B cell (primary cell): Measurements from ENCODE around the gene ANKRD42.

Experiments
- CTCF ChIP-seq: fragments of 200-600 bp; IDR thresholded peaks from one replicate; pipeline ENCODE4 v1.8.0; 2022; ENCODE audit warnings: antibody characterized with exemption, mild to moderate bottlenecking
- EZH2 ChIP-seq: IDR thresholded peaks from 2 replicates; pipeline ENCODE4 v1.6.1; 2012; ENCODE audit warnings: borderline replicate concordance, low read depth, mild to moderate bottlenecking, moderate library complexity, low read length; ENCODE audit not compliant: insufficient read depth, poor library complexity, severe bottlenecking

GRCh38 chr11:83151274-83151977 is 42.1 kb upstream of the ANKRD42 start:
- TF ChIP-seq CTCF: no peak
- TF ChIP-seq EZH2: no peak
